GM19397 (cell line): ENCODE data around the gene PANK4.

Experiments
- ATAC-seq: cut with Tn5 transposase; IDR thresholded peaks from one replicate; pipeline ENCODE4 v1.9.1; 2021; ENCODE audit warnings: mild to moderate bottlenecking, moderate library complexity; ENCODE audit not compliant: unreplicated experiment

Gene PANK4

GRCh38 chr1:2530513-2531361 lies 4.3 kb upstream of the PANK4 start:
- no peak for ATAC-seq

GRCh38 chr1:2529784-2530512 lies 3.6 kb upstream of the PANK4 start, which contains the start of gene HES5:
Gene HES5, minus strand, starts transcription at chr1:2530263. Its CDS starts 99 bp downstream, at chr1:2530164.
- ATAC-seq = no peak

- no peak for ATAC-seq
These were observed 2.8 kb upstream of the PANK4 start for GRCh38 chr1:2528966-2529783.

- no peak for ATAC-seq
These were observed 2.2 kb upstream of the PANK4 start for GRCh38 chr1:2528611-2528965.

- no peak for ATAC-seq
These were observed 1.6 kb upstream of the PANK4 start for GRCh38 chr1:2528016-2528415.

- no peak for ATAC-seq
These were observed 1.1 kb upstream of the PANK4 start for GRCh38 chr1:2527556-2527860.

GRCh38 chr1:2526824-2527555 lies 594 bp upstream of the PANK4 start:
- ATAC-seq = peak; percentile 22

- ATAC-seq = no peak
These were observed 850 bp downstream of the PANK4 start for GRCh38 chr1:2525572-2525919.

GRCh38 chr1:2523891-2524609 lies 2.3 kb downstream of the PANK4 start:
- ATAC-seq = no peak

- ATAC-seq = no peak
These were observed 3.1 kb downstream of the PANK4 start for GRCh38 chr1:2523191-2523890.

- ATAC-seq = no peak
These were observed 4.2 kb downstream of the PANK4 start for GRCh38 chr1:2522230-2522629.

- ATAC-seq = no peak
These were observed 5.6 kb downstream of the PANK4 start for GRCh38 chr1:2520806-2521205.

- no peak for ATAC-seq
These were observed 6.2 kb downstream of the PANK4 start for GRCh38 chr1:2520206-2520605.

- ATAC-seq = no peak
These were observed 6.7 kb downstream of the PANK4 start for GRCh38 chr1:2519729-2520128.

GRCh38 chr1:2519029-2519685 lies 7.2 kb downstream of the PANK4 start:
- no peak for ATAC-seq

- no peak for ATAC-seq
These were observed 7.9 kb downstream of the PANK4 start for GRCh38 chr1:2518528-2518927.

GRCh38 chr1:2517966-2518365 lies 8.4 kb downstream of the PANK4 start:
- ATAC-seq = no peak

GRCh38 chr1:2516946-2517345 lies 9.4 kb downstream of the PANK4 start:
- ATAC-seq = no peak

GRCh38 chr1:2516124-2516523 lies 10.3 kb downstream of the PANK4 start:
- no peak for ATAC-seq
